Tibial nerve (tissue), 4 donors: ENCODE measurements around the gene KRTAP12-4.

Experiments
- CTCF ChIP-seq, 5 experiments: fragments of 200-600 bp in 3 of 5; fragments of 450-650 bp in 2 of 5; sonication (generic) in 3 of 5; IDR thresholded peaks; one replicate each; pipeline ENCODE4 v1.5.1; 2016 to 2019; ENCODE audit warnings: antibody characterized with exemption in 5 of 5, mild to moderate bottlenecking in 3 of 5, moderate library complexity in 2 of 5
- EP300 ChIP-seq, 2 donors: sonication (generic); formaldehyde crosslinking; IDR thresholded peaks; one replicate each; pipeline ENCODE4 v1.6.1; 2017; ENCODE audit warnings: antibody characterized with exemption in 2 of 2, mild to moderate bottlenecking in 1 of 2
- POLR2A ChIP-seq, 2 donors: fragments of 450-650 bp; IDR thresholded peaks; one replicate each; pipeline ENCODE4 v1.6.1; 2017; ENCODE audit warnings: antibody characterized with exemption in 2 of 2, mild to moderate bottlenecking in 2 of 2, moderate library complexity in 2 of 2

GRCh38 chr21:44701023-44701400, 46.6 kb upstream of the KRTAP12-4 start:
- no peak for TF ChIP-seq CTCF (IDR thresholded peaks at IDR 0.05)
- TF ChIP-seq POLR2A (IDR thresholded peaks at IDR 0.05): no peak
- no peak for TF ChIP-seq EP300 (IDR thresholded peaks at IDR 0.05)
